Astrocyte (in vitro differentiated cells and primary cell): ENCODE results near the gene LCLAT1. TPM values are rescaled to one million over a fixed set of nuclear protein-coding genes. Genes with fewer than 3 reads are reported as not detected.

ENCODE experiments used
- DNase-seq: peaks from one replicate; pipeline ENCODE4 v3.0.0-alpha.2; 2010; ENCODE audit warnings: low read depth
- FAIRE-seq: peaks from 2 replicates; lab custom pipeline; 2011; peaks lifted over from hg19 to GRCh38; lab: Jason Lieb, UNC
- H2AFZ ChIP-seq: 2 replicates; pipeline ENCODE4 v1.6.0; 2012; ENCODE audit warnings: low read depth, low read length, inconsistent platforms
- H3K27ac ChIP-seq: 2 replicates; pipeline ENCODE4 v1.5.1; 2011; ENCODE audit warnings: low read depth, low read length, inconsistent platforms
- H3K27me3 ChIP-seq: 2 replicates; pipeline ENCODE4 v1.6.0; 2011; ENCODE audit warnings: low read length, inconsistent platforms; ENCODE audit not compliant: insufficient read depth
- H3K36me3 ChIP-seq: 2 replicates; pipeline ENCODE4 v1.5.1; 2011; ENCODE audit warnings: low read length, inconsistent platforms; ENCODE audit not compliant: insufficient read depth
- H3K4me1 ChIP-seq: 2 replicates; pipeline ENCODE4 v1.5.1; 2011; ENCODE audit warnings: low read length, inconsistent platforms; ENCODE audit not compliant: insufficient read depth
- H3K4me2 ChIP-seq: 2 replicates; pipeline ENCODE4 v1.6.0; 2012; ENCODE audit warnings: low read length, inconsistent platforms
- H3K4me3 ChIP-seq: 2 replicates; pipeline ENCODE4 v1.5.1; 2011; ENCODE audit warnings: low read depth, mild to moderate bottlenecking, low read length, inconsistent platforms; ENCODE audit not compliant: insufficient read depth
- H3K79me2 ChIP-seq: 2 replicates; pipeline ENCODE4 v1.6.0; 2012; ENCODE audit warnings: mild to moderate bottlenecking, low read length, inconsistent platforms; ENCODE audit not compliant: insufficient read depth
- H3K9ac ChIP-seq: 2 replicates; pipeline ENCODE4 v1.6.0; 2012; ENCODE audit warnings: mild to moderate bottlenecking, low read length, inconsistent platforms
- H3K9me3 ChIP-seq: 2 replicates; pipeline ENCODE4 v1.5.1; 2012; ENCODE audit warnings: low read depth, mild to moderate bottlenecking, low read length, inconsistent platforms; ENCODE audit not compliant: insufficient read depth
- H4K20me1 ChIP-seq: 2 replicates; pipeline ENCODE4 v1.6.0; 2012; ENCODE audit warnings: low read length, inconsistent platforms; ENCODE audit not compliant: insufficient read depth
- H3K27ac Mint-ChIP-seq: one replicate; pipeline ENCODE4 v1.8.0; 2021; ENCODE audit warnings: mild to moderate bottlenecking, mixed read lengths; ENCODE audit not compliant: unreplicated experiment
- H3K27me3 Mint-ChIP-seq: one replicate; pipeline ENCODE4 v1.8.0; 2021; ENCODE audit warnings: low read depth, mixed read lengths; ENCODE audit not compliant: unreplicated experiment
- H3K36me3 Mint-ChIP-seq: one replicate; pipeline ENCODE4 v1.8.0; 2021; ENCODE audit warnings: low read depth, mixed read lengths; ENCODE audit not compliant: unreplicated experiment
- H3K4me1 Mint-ChIP-seq: one replicate; pipeline ENCODE4 v1.8.0; 2021; ENCODE audit warnings: low read depth, mixed read lengths; ENCODE audit not compliant: unreplicated experiment
- H3K4me3 Mint-ChIP-seq: one replicate; pipeline ENCODE4 v1.8.0; 2021; ENCODE audit warnings: mild to moderate bottlenecking, moderate library complexity, mixed read lengths; ENCODE audit not compliant: unreplicated experiment
- H3K9me3 Mint-ChIP-seq: one replicate; pipeline ENCODE4 v1.8.0; 2021; ENCODE audit warnings: mild to moderate bottlenecking, mixed read lengths; ENCODE audit not compliant: unreplicated experiment
- EZH2 ChIP-seq: IDR thresholded peaks from 2 replicates; pipeline ENCODE4 v1.6.1; 2012; ENCODE audit warnings: mild to moderate bottlenecking, low read length, inconsistent platforms; ENCODE audit not compliant: insufficient read depth
- total RNA-seq: library from RNA; stranded (reverse); gene quantifications from 2 replicates; pipeline ENCODE4 v1.2.1, GENCODE V29; 2021
- TF ChIP-seq, protein P1 (sequence below): IDR thresholded peaks from 2 replicates; pipeline ENCODE4 v1.5.1; 2011; ENCODE audit warnings: low read depth, mild to moderate bottlenecking, inconsistent platforms, low read length, moderate library complexity; ENCODE audit not compliant: insufficient read depth

LCLAT1 gene
- total RNA-seq, 1 donor from 2014 or later, result 17.5 TPM

DNA sequence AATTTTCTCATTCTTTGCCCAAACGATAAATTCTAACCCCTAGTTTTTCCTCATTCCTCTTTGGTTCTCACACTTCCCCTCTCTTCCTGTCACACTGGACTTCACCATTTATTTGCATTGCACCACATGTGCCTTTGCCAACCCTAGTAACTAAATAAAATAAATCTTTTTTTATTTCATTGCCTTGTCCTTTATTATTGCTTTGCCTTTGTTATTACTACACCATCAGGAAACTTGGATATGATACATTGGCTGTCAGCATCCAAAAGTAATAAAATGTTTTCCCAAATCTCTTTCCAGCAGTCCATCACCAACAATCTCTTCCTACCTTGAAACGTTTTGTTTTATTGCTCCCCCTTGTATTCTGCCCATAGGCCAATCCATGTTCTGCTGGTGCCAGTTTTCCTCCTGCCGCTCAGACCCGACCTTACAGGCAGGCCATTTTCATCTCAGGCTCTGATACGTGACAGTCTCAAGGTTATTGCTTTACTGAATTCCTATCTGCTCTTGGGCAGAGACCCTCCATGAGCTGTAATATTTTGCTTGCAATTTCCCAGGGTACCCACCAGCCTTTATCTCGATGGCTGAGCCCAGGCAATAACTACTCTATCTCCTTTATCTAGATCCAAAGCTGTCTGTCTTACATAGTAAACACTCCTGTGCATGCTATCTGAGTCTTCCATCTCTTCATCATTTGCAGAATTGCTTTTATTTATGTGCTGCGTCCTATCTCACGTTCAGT is 19.3 kb upstream of the LCLAT1 start:
- DNase-seq (no peak), FAIRE-seq (no peak)
- Histone ChIP-seq H3K4me2 (no peak overlapping the region), H3K27ac (no peak overlapping the region), H2AFZ (no peak overlapping the region), H3K4me1 (peaks cover 2% of the 10 kb centered on the region), H4K20me1 (no peaks in the 10 kb centered on the region), H3K36me3 (no peaks in the 10 kb centered on the region), H3K4me3 (no peak overlapping the region), H3K9me3 (no peaks in the 10 kb centered on the region), H3K27me3 (no peaks in the 10 kb centered on the region), H3K9ac (no peak overlapping the region), H3K79me2 (no peaks in the 10 kb centered on the region)
- Mint-ChIP-seq H3K9me3 (no peaks in the 10 kb centered on the region), H3K4me1 (peaks cover under 1% of the 10 kb centered on the region), H3K36me3 (no peaks in the 10 kb centered on the region), H3K4me3 (no peak overlapping the region), H3K27ac (no peak overlapping the region), H3K27me3 (no peaks in the 10 kb centered on the region)
- TF ChIP-seq EZH2, result no peak
- TF ChIP-seq, protein P1, sequence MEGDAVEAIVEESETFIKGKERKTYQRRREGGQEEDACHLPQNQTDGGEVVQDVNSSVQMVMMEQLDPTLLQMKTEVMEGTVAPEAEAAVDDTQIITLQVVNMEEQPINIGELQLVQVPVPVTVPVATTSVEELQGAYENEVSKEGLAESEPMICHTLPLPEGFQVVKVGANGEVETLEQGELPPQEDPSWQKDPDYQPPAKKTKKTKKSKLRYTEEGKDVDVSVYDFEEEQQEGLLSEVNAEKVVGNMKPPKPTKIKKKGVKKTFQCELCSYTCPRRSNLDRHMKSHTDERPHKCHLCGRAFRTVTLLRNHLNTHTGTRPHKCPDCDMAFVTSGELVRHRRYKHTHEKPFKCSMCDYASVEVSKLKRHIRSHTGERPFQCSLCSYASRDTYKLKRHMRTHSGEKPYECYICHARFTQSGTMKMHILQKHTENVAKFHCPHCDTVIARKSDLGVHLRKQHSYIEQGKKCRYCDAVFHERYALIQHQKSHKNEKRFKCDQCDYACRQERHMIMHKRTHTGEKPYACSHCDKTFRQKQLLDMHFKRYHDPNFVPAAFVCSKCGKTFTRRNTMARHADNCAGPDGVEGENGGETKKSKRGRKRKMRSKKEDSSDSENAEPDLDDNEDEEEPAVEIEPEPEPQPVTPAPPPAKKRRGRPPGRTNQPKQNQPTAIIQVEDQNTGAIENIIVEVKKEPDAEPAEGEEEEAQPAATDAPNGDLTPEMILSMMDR, result no peak

DNA sequence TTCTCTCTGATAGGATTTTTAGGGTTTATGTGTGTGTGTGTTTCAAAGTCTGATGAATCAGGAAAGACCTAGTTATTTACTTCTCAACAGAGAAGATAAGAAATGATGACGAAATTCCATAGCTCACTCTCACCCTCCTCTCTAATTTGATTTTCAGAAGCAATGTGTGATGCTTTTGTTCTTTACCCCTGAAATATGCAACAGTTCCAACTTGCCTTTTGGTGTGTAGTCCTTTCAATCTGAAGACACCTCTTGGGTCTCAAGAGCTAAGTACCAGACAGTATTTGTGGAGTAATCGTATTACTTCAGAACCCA is 18.7 kb upstream of the LCLAT1 start:
- Histone ChIP-seq H3K36me3 (no peaks in the 10 kb centered on the region), H3K9me3 (no peaks in the 10 kb centered on the region), H4K20me1 (no peaks in the 10 kb centered on the region), H3K27me3 (no peaks in the 10 kb centered on the region), H3K79me2 (no peaks in the 10 kb centered on the region), H3K27ac (no peak overlapping the region), H3K9ac (no peak overlapping the region), H3K4me2 (no peak overlapping the region), H3K4me1 (no peaks in the 10 kb centered on the region), H2AFZ (no peak overlapping the region), H3K4me3 (no peak overlapping the region)
- Mint-ChIP-seq H3K4me1 (no peaks in the 10 kb centered on the region), H3K27me3 (no peaks in the 10 kb centered on the region), H3K9me3 (no peaks in the 10 kb centered on the region), H3K4me3 (no peak overlapping the region), H3K36me3 (no peaks in the 10 kb centered on the region), H3K27ac (no peak overlapping the region)
- FAIRE-seq (no peak), DNase-seq (no peak)
- TF ChIP-seq, protein P1, result no peak
- no peak for TF ChIP-seq EZH2

DNA sequence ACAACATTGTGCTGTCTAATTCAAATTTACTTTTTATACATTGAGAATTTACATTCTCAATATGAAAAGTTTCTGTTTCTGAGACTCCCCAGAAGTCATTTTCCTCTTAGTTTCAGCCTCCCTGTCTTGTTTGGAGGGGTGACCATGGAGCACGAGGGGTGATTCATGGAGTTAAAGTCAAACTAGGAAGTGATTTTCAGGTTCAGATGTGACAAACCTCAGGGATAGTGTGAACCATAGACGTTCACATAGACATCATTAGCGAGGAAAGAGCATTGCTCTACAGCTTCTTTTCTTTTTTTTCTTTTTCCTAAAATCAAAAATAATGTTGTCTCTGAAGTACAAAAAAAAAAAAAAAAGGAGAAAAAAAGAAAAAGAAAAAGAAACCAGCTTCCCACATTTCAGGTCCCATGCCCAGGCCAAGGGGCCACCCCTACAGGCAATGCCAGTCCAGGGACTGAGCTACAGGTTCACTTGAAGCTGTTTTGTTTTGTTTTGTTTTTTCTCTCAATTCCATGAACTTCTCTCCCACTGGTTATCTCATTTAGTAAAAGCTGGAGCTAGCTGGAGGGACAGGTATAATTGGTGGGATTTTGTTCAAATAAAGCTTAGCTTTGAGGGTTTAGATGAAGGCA is 18.1 kb upstream of the LCLAT1 start:
- TF ChIP-seq, protein P1, result no peak
- Mint-ChIP-seq H3K36me3 (no peaks in the 10 kb centered on the region), H3K4me1 (peaks cover 6% of the 10 kb centered on the region), H3K27ac (no peak overlapping the region), H3K9me3 (no peaks in the 10 kb centered on the region), H3K27me3 (no peaks in the 10 kb centered on the region), H3K4me3 (no peak overlapping the region)
- H4K20me1 ChIP-seq, result no peaks in the 10 kb centered on the region
- FAIRE-seq (no peak), DNase-seq (no peak)
- no peaks in the 10 kb centered on the region for H3K27me3 ChIP-seq
- H3K4me1 ChIP-seq, result peaks cover 5% of the 10 kb centered on the region
- no peak overlapping the region for H3K4me2 ChIP-seq
- H2AFZ ChIP-seq, result no peak overlapping the region
- H3K4me3 ChIP-seq, result no peak overlapping the region
- no peak overlapping the region for H3K27ac ChIP-seq
- H3K9ac ChIP-seq, result no peak overlapping the region
- H3K36me3 ChIP-seq, result no peaks in the 10 kb centered on the region
- H3K9me3 ChIP-seq, result no peaks in the 10 kb centered on the region
- no peaks in the 10 kb centered on the region for H3K79me2 ChIP-seq
